Activated T-helper 2 cell treated with anti-CD3 and anti-CD28 coated beads, Interferon-gamma antibody, Interleukin-2, Interleukin-4, amounts not matched to agents 10 μg/mL and 5 μg/mL and 100 μg/mL, durations not matched to agents 14 hours and 24 hours and 36 hours (primary cell): ENCODE measurements around the gene TYW1B. TPM values are rescaled to one million over a fixed set of nuclear protein-coding genes. Genes with fewer than 3 reads are reported as not detected.
"Not testable (repeated sequence)": the region's sequence is repeated elsewhere in the genome, so short reads cannot be mapped to it uniquely, and the experiment has no call there.

ENCODE experiments used
- DNase-seq: peaks from one replicate; pipeline ENCODE4 v3.0.0; 2021; ENCODE audit warnings: low spot score
- H3K27ac Mint-ChIP-seq: one replicate; pipeline ENCODE4 v1.8.0; 2021; ENCODE audit warnings: mixed read lengths
- H3K27me3 Mint-ChIP-seq: one replicate; pipeline ENCODE4 v1.8.0; 2021; ENCODE audit warnings: low read depth, mixed read lengths
- H3K36me3 Mint-ChIP-seq: one replicate; pipeline ENCODE4 v1.8.0; 2021; ENCODE audit warnings: low read depth, mixed read lengths
- H3K4me1 Mint-ChIP-seq: one replicate; pipeline ENCODE4 v1.8.0; 2021; ENCODE audit warnings: low read depth, mixed read lengths
- H3K4me3 Mint-ChIP-seq: one replicate; pipeline ENCODE4 v1.8.0; 2021; ENCODE audit warnings: low read depth, mild to moderate bottlenecking, moderate library complexity, mixed read lengths
- H3K9me3 Mint-ChIP-seq: one replicate; pipeline ENCODE4 v1.8.0; 2021; ENCODE audit warnings: mixed read lengths
- intact Hi-C: fragments of 100-400 bp; cut with micrococcal nuclease; formaldehyde crosslinking; loops from one replicate; pipeline ENCODE4 v1.15.1; 2023
- total RNA-seq: library from RNA; stranded (reverse); gene quantifications from 2 replicates; pipeline ENCODE4 v1.2.3, GENCODE V29; 2022

The TYW1B gene
- total RNA-seq, 1 donor from 2014 or later: 3.6 TPM

DNA sequence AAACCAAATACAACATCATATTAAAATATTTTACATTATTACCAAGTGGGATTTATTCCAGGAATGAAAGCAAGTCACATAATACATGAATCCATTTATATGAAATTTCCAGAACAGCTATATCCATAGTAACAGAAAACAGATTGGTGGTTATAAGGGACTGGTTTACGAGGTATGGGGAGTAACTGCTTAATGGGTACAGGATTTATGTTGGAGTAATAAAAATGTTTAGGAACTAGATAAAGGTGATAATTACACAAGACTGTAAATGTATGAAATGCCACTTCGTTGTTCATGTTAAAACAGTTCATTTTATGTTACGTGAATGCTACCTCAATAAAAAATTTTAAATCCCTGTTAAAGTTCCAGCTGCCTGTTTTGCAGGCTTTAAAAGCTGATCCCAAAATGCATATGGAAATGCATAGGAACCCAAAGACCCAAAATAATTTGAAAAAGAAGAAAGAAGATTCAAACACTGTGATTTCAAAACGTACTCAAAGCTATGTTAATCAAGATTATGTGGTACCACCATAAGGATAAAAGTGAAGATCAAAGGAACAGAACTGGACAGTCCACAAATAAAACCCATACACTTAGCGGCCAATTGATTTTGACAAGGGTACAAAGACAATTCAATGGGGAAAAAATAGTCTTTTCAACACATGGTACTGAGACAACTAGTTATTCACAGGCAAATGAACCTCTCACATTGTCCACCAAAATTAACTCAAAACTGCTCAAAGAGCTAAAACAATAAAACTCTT is 186.3 kb downstream of the TYW1B start:
- H3K9me3 Mint-ChIP-seq, H3K36me3 Mint-ChIP-seq, H3K27ac Mint-ChIP-seq, intact Hi-C loops, H3K4me1 Mint-ChIP-seq, H3K4me3 Mint-ChIP-seq, H3K27me3 Mint-ChIP-seq, DNase-seq: not testable (repeated sequence)

DNA sequence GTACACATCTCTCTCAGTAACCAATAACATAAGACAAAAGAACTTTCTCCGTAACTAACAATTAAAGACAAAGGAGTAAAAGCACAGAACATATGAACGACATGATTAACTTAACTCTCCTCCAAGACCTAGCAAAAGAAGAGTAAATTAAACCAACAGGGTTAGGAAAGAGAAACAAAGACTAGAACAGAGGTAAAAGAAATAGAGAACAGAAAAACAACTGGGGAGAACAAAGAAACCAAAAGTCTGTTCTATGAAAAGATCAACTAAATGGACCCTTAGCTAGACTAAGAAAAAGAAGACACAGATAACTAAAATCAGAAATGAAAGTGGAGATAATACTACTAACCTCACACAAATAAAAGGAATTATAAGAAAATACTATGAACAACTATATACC is 187.3 kb downstream of the TYW1B start:
- H3K27me3 Mint-ChIP-seq, intact Hi-C loops, H3K4me1 Mint-ChIP-seq, H3K27ac Mint-ChIP-seq, H3K9me3 Mint-ChIP-seq, H3K36me3 Mint-ChIP-seq, DNase-seq, H3K4me3 Mint-ChIP-seq: not testable (repeated sequence)

DNA sequence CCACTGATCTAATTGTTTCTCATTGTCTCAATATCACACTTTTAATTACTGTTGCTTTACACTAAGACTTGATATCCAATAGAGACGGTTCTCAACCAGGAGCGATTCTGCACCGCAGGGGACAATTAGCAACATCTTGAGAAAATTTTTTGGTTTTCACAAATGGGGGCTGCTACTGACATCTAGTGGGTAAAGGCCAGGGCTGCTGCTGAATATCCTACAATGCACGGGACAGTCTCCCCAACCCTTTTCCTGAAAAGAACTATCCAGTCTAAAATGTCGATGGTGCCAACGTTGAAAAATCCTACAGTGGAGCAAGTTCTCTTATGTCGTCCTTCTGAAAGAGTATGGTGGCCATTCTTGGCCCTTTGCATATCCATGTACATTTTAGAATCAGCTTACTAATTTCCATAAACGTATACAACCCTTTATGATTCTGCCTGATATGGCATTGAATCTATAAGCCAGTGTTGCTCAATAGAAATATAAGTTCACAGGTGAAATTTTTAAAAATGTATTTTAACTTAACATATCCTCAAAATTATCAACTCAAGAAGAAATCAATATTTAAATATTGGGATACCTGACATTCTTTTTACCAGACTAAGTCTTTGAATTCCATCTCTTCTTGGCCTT is 192.6 kb downstream of the TYW1B start:
- H3K36me3 Mint-ChIP-seq, H3K9me3 Mint-ChIP-seq, DNase-seq, H3K4me1 Mint-ChIP-seq, H3K27me3 Mint-ChIP-seq, H3K4me3 Mint-ChIP-seq, H3K27ac Mint-ChIP-seq, intact Hi-C loops: not testable (repeated sequence)

DNA sequence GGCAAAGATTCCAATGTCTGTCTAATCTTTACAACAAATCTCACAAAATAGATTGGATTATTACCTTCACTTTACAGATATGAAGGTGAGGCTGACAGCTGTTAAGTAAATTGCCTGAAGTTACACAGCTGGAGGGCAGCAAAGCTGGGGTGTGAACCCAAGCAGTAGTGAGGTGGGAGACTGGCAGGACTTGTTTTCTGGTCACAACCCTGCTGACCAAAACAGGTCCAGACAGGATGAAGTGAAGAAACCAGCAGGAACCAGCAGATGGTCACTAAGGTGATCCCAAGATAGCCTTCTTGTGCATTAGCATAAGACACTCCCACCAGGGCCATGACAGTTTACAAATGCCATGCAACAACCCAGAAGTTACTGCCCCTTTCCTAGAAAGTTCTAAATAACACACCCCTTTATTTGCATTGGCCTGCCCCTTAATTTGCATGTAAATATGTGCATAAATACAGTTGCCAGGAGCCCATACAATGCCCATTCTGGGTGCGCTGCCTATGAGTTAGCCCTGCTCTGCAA is 195.2 kb downstream of the TYW1B start:
- DNase-seq, intact Hi-C loops, H3K4me3 Mint-ChIP-seq, H3K36me3 Mint-ChIP-seq, H3K27me3 Mint-ChIP-seq, H3K27ac Mint-ChIP-seq, H3K9me3 Mint-ChIP-seq, H3K4me1 Mint-ChIP-seq: not testable (repeated sequence)

DNA sequence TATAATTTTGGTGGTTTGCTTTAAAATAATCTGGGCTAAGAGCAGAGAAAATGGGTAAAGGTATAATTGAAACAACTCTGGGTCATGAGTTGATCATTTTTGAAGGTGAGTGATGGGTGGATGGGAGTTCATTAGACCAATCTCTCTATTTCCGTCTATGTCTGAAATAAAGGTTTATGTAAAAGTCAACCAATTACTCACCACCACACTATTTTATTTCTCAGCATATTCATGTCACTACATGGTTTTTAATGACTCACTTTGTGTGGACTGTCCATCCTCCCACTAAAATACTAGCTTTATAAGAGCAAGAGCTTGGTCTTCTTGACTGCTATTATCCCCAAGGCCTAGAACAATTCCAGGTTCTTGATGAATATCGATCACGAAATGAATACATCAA is 199.6 kb downstream of the TYW1B start:
- H3K4me3 Mint-ChIP-seq, H3K36me3 Mint-ChIP-seq, DNase-seq, H3K9me3 Mint-ChIP-seq, H3K4me1 Mint-ChIP-seq, H3K27me3 Mint-ChIP-seq, H3K27ac Mint-ChIP-seq, intact Hi-C loops: not testable (repeated sequence)

DNA sequence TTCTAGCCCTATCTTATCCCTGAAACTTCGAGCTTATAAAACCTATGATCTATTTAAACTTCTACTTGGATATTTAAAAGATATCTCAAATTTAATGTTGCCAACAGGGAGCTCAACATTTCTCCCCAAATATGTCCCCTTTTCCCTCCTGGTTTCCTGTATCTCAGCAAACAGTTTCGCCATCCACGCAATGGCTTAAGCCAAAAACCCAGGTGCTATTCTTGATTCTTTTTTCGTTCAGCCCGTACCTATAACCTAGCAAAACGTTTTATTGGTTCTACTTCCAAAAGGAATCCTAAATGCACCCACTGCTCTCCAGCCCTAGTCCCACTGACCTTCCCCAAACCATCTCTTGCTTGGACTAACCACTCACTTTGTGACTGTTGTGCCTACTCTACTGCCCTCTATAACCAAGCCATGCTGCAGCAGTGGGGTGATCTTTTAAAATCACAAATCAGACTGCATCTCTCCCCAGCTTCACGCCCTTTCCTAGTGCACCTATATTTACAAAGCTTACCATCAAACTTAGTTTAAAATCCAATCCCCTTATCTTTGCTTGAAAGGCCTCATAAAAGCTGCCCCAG is 201.5 kb downstream of the TYW1B start:
- DNase-seq, H3K27ac Mint-ChIP-seq, H3K27me3 Mint-ChIP-seq, intact Hi-C loops, H3K4me1 Mint-ChIP-seq, H3K4me3 Mint-ChIP-seq, H3K36me3 Mint-ChIP-seq, H3K9me3 Mint-ChIP-seq: not testable (repeated sequence)

DNA sequence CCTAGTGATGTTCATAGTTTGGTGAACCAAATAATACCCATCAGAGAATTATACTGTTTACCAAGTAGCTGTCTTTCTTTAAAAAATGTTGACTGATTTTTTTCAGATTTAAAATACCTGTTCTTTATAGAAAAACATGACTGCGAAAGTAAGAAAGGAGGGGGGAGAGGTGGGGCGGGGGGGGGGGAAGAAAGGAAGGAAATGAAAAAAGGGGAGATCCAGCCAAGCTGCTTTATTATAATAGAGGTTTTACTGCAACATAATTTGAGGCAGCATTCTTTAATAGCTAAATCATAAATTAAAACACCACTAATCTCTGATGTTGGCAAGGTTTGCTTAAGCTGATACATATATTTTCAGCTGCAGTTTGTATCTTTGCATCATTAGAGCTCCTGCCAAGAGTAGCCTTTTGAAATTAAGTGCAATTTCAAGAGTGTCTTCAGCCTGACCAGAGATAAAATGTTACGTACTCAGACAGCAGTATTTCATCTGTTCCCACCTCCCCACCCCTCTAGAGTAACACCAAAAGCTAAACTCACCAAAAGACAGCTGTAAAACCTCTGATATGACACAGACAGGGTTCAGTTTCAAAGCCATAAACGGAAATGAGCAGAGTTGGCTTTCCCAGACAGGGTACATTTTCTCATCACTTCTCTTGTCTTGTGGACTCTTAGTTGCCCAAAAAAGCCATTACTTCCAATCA is 202.1 kb downstream of the TYW1B start:
- H3K4me3 Mint-ChIP-seq, H3K4me1 Mint-ChIP-seq, H3K27ac Mint-ChIP-seq, DNase-seq, H3K9me3 Mint-ChIP-seq, intact Hi-C loops, H3K36me3 Mint-ChIP-seq, H3K27me3 Mint-ChIP-seq: not testable (repeated sequence)

DNA sequence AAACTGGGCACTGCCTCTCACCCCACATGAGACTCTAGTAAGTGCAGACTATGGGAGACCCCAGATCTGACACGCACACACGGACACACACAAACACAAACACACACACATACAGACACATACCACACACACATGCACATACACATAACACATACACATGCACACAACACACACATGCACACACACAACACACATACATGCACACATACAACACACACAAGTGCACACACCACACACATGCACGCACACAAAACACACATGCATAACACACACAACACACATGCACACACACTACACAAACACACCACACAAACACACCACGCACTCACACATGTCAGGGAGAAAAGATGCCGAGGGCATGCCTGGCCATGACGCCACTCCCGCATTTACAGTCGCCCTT is 205.5 kb downstream of the TYW1B start:
- Mint-ChIP-seq H3K36me3 (peaks cover 1% of the 10 kb centered on the region), H3K4me1 (no peaks in the 10 kb centered on the region), H3K27me3 (no peaks in the 10 kb centered on the region), H3K27ac (no peak overlapping the region), H3K4me3 (no peak overlapping the region), H3K9me3 (peaks cover 5% of the 10 kb centered on the region)
- intact Hi-C loops: no loop called here
- DNase-seq: no peak

DNA sequence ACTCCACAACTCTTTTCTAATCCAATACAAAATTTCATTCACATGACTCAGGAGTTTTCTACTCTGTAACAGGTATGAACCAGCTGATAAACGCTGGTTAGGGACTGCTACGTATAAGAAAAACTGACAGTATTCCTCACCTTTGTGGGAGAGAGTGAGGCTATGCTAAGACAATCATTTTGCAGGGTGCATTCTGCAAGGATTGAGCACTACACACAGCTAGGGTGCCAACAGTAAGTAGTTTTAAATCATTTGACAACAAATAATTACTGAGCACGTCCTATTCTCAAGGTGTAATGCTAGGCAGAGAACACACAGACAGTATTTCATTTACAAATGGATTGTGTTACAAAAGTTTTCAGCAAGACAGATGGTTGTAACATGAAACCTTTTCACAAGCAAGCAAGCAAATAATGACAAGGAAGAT is 206.2 kb downstream of the TYW1B start:
- H3K36me3 Mint-ChIP-seq, H3K9me3 Mint-ChIP-seq, H3K4me1 Mint-ChIP-seq, H3K4me3 Mint-ChIP-seq, DNase-seq, H3K27me3 Mint-ChIP-seq, intact Hi-C loops, H3K27ac Mint-ChIP-seq: not testable (repeated sequence)

DNA sequence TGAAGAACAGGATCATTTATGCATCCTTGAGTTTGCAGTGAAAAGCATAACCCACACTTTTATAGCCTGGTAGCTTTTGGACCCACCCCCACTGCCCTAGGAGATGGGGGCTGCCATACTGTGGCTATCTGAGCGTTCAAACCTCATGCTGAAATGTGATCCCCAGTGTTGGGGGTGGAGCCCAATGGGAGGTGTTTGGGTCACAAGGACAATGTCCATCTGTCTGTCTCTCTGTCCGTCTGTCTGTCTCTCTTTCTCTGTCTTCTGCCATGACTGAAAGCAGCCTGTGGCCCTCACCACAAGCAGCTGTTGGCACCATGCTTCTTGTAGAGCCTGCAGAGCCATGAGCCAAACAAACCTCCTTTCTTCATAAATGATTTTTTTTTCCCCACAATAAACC is 207.1 kb downstream of the TYW1B start:
- H3K9me3 Mint-ChIP-seq: peaks cover 11% of the 10 kb centered on the region
- H3K27ac Mint-ChIP-seq, H3K27me3 Mint-ChIP-seq, H3K4me1 Mint-ChIP-seq, H3K4me3 Mint-ChIP-seq, DNase-seq, intact Hi-C loops: not testable (repeated sequence)
- peaks cover 10% of the 10 kb centered on the region for H3K36me3 Mint-ChIP-seq

DNA sequence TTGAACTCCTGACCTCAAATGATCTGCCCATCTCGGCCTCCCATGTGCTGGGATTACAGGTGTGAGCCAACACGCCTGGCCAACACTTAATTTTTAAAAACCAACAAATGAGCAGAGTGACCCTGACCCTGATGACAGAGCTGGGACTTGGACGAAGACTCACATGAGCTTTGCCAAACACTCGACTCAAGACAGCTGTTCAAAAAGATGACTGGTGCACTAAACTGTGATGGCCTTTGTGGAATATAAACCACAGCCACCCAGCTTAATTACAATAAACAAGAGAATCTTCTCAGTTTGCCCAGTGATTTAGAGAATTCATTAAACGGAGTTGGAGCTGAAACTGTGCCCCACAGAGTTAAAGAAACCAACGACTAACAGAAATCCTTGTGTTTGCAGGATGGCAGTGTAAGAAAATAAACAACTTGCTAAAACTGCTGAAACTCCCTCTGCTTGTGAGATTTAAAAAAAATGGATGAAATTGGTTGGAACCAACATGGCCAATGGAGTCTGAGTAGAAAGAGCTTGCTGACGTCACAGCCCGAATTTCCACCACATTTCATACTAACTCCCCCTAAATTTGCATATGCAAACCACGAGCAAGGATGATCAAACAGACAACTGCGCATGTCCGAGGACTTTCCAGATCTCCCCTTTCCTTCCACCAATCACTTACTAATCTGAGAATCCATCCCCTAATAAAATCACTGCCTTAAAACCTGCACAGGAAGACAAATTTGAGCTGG is 209.4 kb downstream of the TYW1B start:
- intact Hi-C loops, H3K27ac Mint-ChIP-seq, H3K27me3 Mint-ChIP-seq, H3K4me1 Mint-ChIP-seq, DNase-seq, H3K4me3 Mint-ChIP-seq: not testable (repeated sequence)
- Mint-ChIP-seq H3K36me3 (peaks cover 17% of the 10 kb centered on the region), H3K9me3 (peaks cover 11% of the 10 kb centered on the region)

DNA sequence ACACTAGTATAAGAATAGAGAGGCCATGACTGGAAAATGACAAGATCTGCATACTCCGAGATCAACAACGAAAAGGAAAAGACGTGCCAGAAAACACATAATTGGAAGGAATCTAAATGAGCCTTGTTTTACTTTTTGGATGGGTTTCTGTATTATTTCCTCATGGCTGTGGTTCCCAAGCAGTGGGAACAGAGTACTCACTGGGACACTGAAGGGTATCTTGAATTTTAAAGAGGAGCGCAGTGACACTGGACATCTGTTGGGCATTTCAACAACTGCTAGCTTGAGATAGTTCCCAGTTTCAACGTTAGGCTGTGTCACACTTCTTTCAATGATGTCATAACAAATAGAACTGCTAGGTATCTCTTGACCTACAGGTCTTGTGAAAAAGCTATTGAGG is 218.2 kb downstream of the TYW1B start:
- H3K27ac Mint-ChIP-seq, H3K27me3 Mint-ChIP-seq, H3K9me3 Mint-ChIP-seq, DNase-seq, H3K4me1 Mint-ChIP-seq, H3K4me3 Mint-ChIP-seq, intact Hi-C loops, H3K36me3 Mint-ChIP-seq: not testable (repeated sequence)
